Spleen (tissue), 11 donors: ENCODE results near the gene SLC35G2. TPM values are rescaled to one million over a fixed set of nuclear protein-coding genes. Genes with fewer than 3 reads are reported as not detected.

Experiments used
- DNase-seq: peaks from one replicate; pipeline ENCODE4 v3.0.0-alpha.2; 2020
- H3K27ac ChIP-seq, 8 donors: fragments of 200-600 bp; sonication (generic) in 7 of 8; 1 replicate in 4 of 8; 2 replicates in 4 of 8; pipeline versions ENCODE4 v1.5.0 to v1.8.0; 2016 to 2021; ENCODE audit warnings: inconsistent platforms in 4 of 8, mild to moderate bottlenecking in 4 of 8, moderate library complexity in 1 of 8
- H3K27me3 ChIP-seq, 7 donors: fragments of 200-600 bp; sonication (generic) in 6 of 7; replicated peaks in 1 of 7; 1 replicate in 4 of 7; 2 replicates in 3 of 7; pipeline versions ENCODE4 v1.5.0 to v1.8.0; 2016 to 2021; ENCODE audit warnings: inconsistent platforms in 3 of 7, mild to moderate bottlenecking in 1 of 7
- H3K36me3 ChIP-seq, 6 donors: fragments of 200-600 bp; sonication (generic) in 5 of 6; 1 replicate in 4 of 6; 2 replicates in 2 of 6; pipeline versions ENCODE4 v1.5.0 to v1.8.0; 2016 to 2021; ENCODE audit warnings: inconsistent platforms in 2 of 6
- H3K4me1 ChIP-seq, 6 donors: fragments of 200-600 bp; sonication (generic) in 5 of 6; 1 replicate in 3 of 6; 2 replicates in 3 of 6; pipeline versions ENCODE4 v1.5.0 to v1.8.0; 2016 to 2021; ENCODE audit warnings: inconsistent platforms in 3 of 6
- H3K4me3 ChIP-seq, 8 donors: fragments of 200-600 bp; sonication (generic) in 7 of 8; 1 replicate in 4 of 8; 2 replicates in 4 of 8; pipeline versions ENCODE4 v1.5.0 to v1.8.0; 2016 to 2021; ENCODE audit warnings: inconsistent platforms in 4 of 8, mild to moderate bottlenecking in 4 of 8, moderate library complexity in 2 of 8
- H3K9me3 ChIP-seq, 8 donors: fragments of 200-600 bp; sonication (generic) in 7 of 8; 1 replicate in 4 of 8; 2 replicates in 4 of 8; pipeline versions ENCODE4 v1.5.0 to v1.8.0; 2016 to 2021; ENCODE audit warnings: inconsistent platforms in 4 of 8
- POLR2A ChIP-seq, 3 donors: fragments of 450-650 bp; IDR thresholded peaks; one replicate each; pipeline ENCODE4 v1.5.1; 2017; ENCODE audit warnings: antibody characterized with exemption in 3 of 3, mild to moderate bottlenecking in 1 of 3
- POLR2AphosphoS5 ChIP-seq, 3 donors: sonication (generic); formaldehyde crosslinking; IDR thresholded peaks; one replicate each; pipeline ENCODE4 v1.5.1; 2017; ENCODE audit warnings: antibody characterized with exemption in 3 of 3
- WGBS, 5 donors: extraction: QIAGEN DNeasy Blood & Tissue Kit in 3 of 5; methylation state at CpG; one replicate each; pipeline versions ENCODE4 v1.1.5 to v1.1.7; 2013 to 2018; 5-methylcytosine and 5-hydroxymethylcytosine counted together
- intact Hi-C: fragments of 100-400 bp; cut with DNase I; formaldehyde crosslinking; loops from one replicate; pipeline ENCODE4 v1.15.0; 2023; ENCODE audit warnings: low total_unique reads
- polyA plus RNA-seq, 3 donors: library from polyadenylated mRNA; stranded (reverse); fragments of 200-250 nt; gene quantifications; one replicate each; pipeline ENCODE4 v1.2.1, GENCODE V29; 2013
- total RNA-seq, 7 donors: library from RNA; depleted of rRNA in 3 of 7; stranded (reverse); fragments of >200 nt in 3 of 7; fragmentation: NEBNext Ultra II Directional in 4 of 7; extraction: Animal tissue kit (Norgen Biotek cat#: 25700) in 4 of 7; gene quantifications; one replicate each; pipeline versions ENCODE4 v1.1.0 to v1.2.1, GENCODE V29; 2016 to 2021
- TF ChIP-seq, protein P1 (sequence below), 11 experiments: fragments of 200-600 bp in 7 of 11; fragments of 450-650 bp in 4 of 11; sonication (generic) in 4 of 11; IDR thresholded peaks in 8 of 11; conservative IDR thresholded peaks in 3 of 11; 1 replicate in 7 of 11; 2 replicates in 4 of 11; pipeline versions ENCODE4 v1.4.0 to v1.8.0; 2016 to 2021; ENCODE audit warnings: antibody characterized with exemption in 11 of 11, inconsistent platforms in 4 of 11, mild to moderate bottlenecking in 1 of 11
- donor health status: healthy with polysubstance abuse.
- donor health status: DM: no; HTN: no; CAD: no; lungs with moderate emphysema.
- donor health status: DM: no; HTN: no; CAD: no.
- donor health status: Bipolar disorder and iron deficiency.
- donor health status: healthy.
- donor health status: DM: no; HTN: no; CAD: no.
- donor health status: DM: yes; HTN: yes; CAD: no.

Gene SLC35G2
- total and polyA plus RNA-seq, 10 donors, result 1.1 to 7.7 (median 3.2) TPM

DNA sequence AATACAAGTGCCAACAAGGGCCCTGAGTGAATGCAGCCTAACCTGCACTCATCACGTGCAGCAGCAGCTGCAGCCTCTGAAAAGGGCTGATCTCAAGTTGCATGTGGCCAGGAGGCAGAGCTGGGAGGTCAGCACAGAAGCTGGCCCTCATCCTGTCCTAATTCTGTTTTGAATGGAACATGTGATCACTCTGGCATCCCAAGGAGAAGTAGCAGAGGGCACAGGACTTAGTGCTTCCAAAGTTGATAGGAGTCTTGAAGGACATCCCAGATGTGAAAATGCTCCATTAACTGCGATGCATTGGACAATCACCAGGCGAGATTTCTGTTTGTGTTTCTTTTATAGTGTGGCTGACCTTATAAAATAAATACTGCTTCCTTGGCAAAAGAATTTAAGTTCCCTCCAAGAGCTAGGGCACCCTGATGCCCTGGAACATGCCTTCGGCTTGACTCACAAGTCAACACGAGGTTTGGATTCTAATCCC lies 35.2 kb upstream of the SLC35G2 start:
- DNase-seq, result no peak
- no peaks in the 10 kb centered on the region for H3K9me3 ChIP-seq
- intact Hi-C loops, result no loop called here
- H3K27me3 ChIP-seq, result no peaks in the 10 kb centered on the region
- TF ChIP-seq, protein P1, sequence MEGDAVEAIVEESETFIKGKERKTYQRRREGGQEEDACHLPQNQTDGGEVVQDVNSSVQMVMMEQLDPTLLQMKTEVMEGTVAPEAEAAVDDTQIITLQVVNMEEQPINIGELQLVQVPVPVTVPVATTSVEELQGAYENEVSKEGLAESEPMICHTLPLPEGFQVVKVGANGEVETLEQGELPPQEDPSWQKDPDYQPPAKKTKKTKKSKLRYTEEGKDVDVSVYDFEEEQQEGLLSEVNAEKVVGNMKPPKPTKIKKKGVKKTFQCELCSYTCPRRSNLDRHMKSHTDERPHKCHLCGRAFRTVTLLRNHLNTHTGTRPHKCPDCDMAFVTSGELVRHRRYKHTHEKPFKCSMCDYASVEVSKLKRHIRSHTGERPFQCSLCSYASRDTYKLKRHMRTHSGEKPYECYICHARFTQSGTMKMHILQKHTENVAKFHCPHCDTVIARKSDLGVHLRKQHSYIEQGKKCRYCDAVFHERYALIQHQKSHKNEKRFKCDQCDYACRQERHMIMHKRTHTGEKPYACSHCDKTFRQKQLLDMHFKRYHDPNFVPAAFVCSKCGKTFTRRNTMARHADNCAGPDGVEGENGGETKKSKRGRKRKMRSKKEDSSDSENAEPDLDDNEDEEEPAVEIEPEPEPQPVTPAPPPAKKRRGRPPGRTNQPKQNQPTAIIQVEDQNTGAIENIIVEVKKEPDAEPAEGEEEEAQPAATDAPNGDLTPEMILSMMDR (IDR thresholded peaks at IDR 0.05 in 8 of 11, conservative IDR thresholded peaks at IDR 0.05 in 3 of 11), result no peak
- TF ChIP-seq POLR2A (IDR thresholded peaks at IDR 0.05), result no peak
- no peak for TF ChIP-seq POLR2AphosphoS5 (IDR thresholded peaks at IDR 0.05)
- H3K4me3 ChIP-seq, result no peak overlapping the region
- H3K27ac ChIP-seq, result no peak overlapping the region
- WGBS, 5 donors, result 81 to 93% (median 90%) methylated on average over 5 of the region's 5 CpGs
- H3K36me3 ChIP-seq, result no peaks in the 10 kb centered on the region
- peaks cover 0 to 17% (median 7%) of the 10 kb centered on the region in 6 donors for H3K4me1 ChIP-seq

DNA sequence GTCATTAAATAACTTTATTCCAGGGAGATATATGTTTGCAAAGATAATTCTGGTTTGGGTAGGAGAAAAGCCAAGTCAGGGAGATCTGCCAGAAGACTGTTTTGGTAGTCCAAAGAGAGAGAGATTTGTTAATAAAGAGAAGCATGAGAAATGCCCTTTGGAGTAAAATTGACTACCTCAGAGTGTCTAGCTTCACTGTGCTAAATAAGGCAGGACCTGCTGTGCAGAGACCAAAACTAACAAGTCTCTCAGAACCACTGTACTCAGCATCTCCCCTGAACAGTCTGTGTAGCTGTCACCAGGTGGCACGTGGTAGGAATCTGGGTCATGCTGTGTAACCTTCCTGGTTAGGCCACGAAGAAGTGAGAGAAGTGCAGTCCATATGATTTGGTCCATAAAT lies 31.6 kb upstream of the SLC35G2 start:
- Histone ChIP-seq H3K36me3 (no peaks in the 10 kb centered on the region), H3K4me1 (peaks cover 0 to 17% (median 7%) of the 10 kb centered on the region in 6 donors), H3K9me3 (no peaks in the 10 kb centered on the region), H3K27ac (peak overlapping the region in 7 of 8 donors; percentile 41 to 84 (median 64)), H3K27me3 (no peaks in the 10 kb centered on the region), H3K4me3 (no peak overlapping the region)
- TF ChIP-seq POLR2AphosphoS5 (IDR thresholded peaks at IDR 0.05), result no peak
- TF ChIP-seq, protein P1 (IDR thresholded peaks at IDR 0.05 in 8 of 11, conservative IDR thresholded peaks at IDR 0.05 in 3 of 11), result no peak
- WGBS, 5 donors, result 9 to 29% (median 27%) methylated on average over 2 of the region's 2 CpGs
- intact Hi-C loops, result no loop called here
- DNase-seq, result no peak

DNA sequence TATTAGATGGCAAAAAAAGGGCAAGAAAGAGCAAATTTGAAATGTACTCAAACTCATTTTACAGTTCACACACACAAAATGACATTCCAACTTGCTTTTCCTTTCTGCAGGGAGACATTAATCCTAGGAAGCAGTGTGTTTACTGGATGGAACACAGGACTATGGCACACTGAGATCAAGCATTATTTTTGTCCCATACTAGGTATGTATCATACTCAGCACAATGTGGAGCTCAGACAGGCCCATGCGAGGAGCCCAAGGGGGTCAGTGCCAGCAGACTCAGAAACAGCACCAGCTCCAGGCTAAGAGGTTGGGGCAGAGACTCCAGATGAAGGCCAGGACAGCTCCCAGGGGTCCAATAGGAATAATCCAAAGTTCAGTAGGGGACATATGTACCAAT lies 30.8 kb upstream of the SLC35G2 start:
- Histone ChIP-seq H3K4me1 (peaks cover 0 to 17% (median 7%) of the 10 kb centered on the region in 6 donors), H3K27ac (peak overlapping the region in 2 of 8 donors; percentile 61 to 84), H3K4me3 (no peak overlapping the region), H3K9me3 (no peaks in the 10 kb centered on the region), H3K27me3 (no peaks in the 10 kb centered on the region), H3K36me3 (no peaks in the 10 kb centered on the region)
- intact Hi-C loops, result no loop called here
- TF ChIP-seq, protein P1 (IDR thresholded peaks at IDR 0.05 in 8 of 11, conservative IDR thresholded peaks at IDR 0.05 in 3 of 11), result no peak
- TF ChIP-seq POLR2A (IDR thresholded peaks at IDR 0.05) (no peak), POLR2AphosphoS5 (IDR thresholded peaks at IDR 0.05) (no peak)
- WGBS, 5 donors, result 95 to 100% (median 100%) methylated on average over 1 of the region's 1 CpG
- no peak for DNase-seq

DNA sequence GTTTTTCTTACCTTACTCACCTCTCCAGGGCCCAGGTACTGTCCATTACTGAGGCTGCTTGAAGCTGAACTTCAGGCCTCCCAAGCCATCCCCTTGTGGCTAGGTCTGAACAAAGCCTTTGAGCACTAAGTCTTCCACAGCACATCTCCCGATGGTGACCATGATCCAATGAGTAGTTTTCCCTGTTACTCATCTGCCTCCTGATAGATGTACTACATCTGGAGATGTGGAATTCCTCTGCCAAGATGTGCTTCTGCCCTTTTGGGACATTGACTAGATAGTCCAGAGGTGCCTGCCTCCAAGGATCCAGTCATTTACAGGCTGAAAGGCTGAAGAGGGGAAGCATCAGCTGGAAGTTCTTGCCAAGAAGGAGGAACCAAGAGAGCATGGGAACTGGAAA lies 28.9 kb upstream of the SLC35G2 start:
- Histone ChIP-seq H3K4me1 (peaks cover 0 to 17% (median 7%) of the 10 kb centered on the region in 6 donors), H3K27me3 (no peaks in the 10 kb centered on the region), H3K4me3 (no peak overlapping the region), H3K27ac (no peak overlapping the region), H3K36me3 (no peaks in the 10 kb centered on the region), H3K9me3 (no peaks in the 10 kb centered on the region)
- intact Hi-C loops, result no loop called here
- no peak for DNase-seq
- WGBS, 5 donors, result 88 to 100% (median 97%) methylated on average over 1 of the region's 1 CpG
- TF ChIP-seq, protein P1 (IDR thresholded peaks at IDR 0.05 in 8 of 11, conservative IDR thresholded peaks at IDR 0.05 in 3 of 11), result no peak
- no peak for TF ChIP-seq POLR2A (IDR thresholded peaks at IDR 0.05)
- no peak for TF ChIP-seq POLR2AphosphoS5 (IDR thresholded peaks at IDR 0.05)
